ENCODE measurements around the gene ZNF182. TPM values are rescaled to one million over a fixed set of nuclear protein-coding genes. Genes with fewer than 3 reads are reported as not detected.
"Not testable (repeated sequence)": the region's sequence is repeated elsewhere in the genome, so short reads cannot be mapped to it uniquely, and the experiment has no call there.

ZNF182 gene
- total RNA-seq, 1 donor from 2014 or later = 6.0 TPM

GRCh38 chrX:47991263-47992094 lies 12.3 kb downstream of the ZNF182 start:
- Mint-ChIP-seq H3K9me3 (ENCODE audit: unreplicated experiment) (peaks cover 62% of the 10 kb centered on the region), H3K4me1 (ENCODE audit: unreplicated experiment) (no peaks in the 10 kb centered on the region), H3K36me3 (ENCODE audit: unreplicated experiment) (peaks cover 66% of the 10 kb centered on the region), H3K4me3 (ENCODE audit: unreplicated experiment) (no peak overlapping the region), H3K27me3 (ENCODE audit: unreplicated experiment) (no peaks in the 10 kb centered on the region), H3K27ac (ENCODE audit: unreplicated experiment) (no peak overlapping the region)
- no peak for DNase-seq (ENCODE audit: extremely low spot score, unreplicated experiment)
- no peak for TF ChIP-seq CTCF (IDR thresholded peaks at IDR 0.05)

- Mint-ChIP-seq H3K4me1 (ENCODE audit: unreplicated experiment) (no peaks in the 10 kb centered on the region), H3K9me3 (ENCODE audit: unreplicated experiment) (peaks cover 77% of the 10 kb centered on the region), H3K36me3 (ENCODE audit: unreplicated experiment) (peaks cover 68% of the 10 kb centered on the region), H3K27ac (ENCODE audit: unreplicated experiment) (no peak overlapping the region), H3K27me3 (ENCODE audit: unreplicated experiment) (no peaks in the 10 kb centered on the region), H3K4me3 (ENCODE audit: unreplicated experiment) (no peak overlapping the region)
- no peak for TF ChIP-seq CTCF (IDR thresholded peaks at IDR 0.05)
- no peak for DNase-seq (ENCODE audit: extremely low spot score, unreplicated experiment)
Measured at GRCh38 chrX:47976254-47977151, 27.3 kb downstream of the ZNF182 start.

GRCh38 chrX:47973235-47973634 lies 30.6 kb downstream of the ZNF182 start:
- H3K4me3 Mint-ChIP-seq (ENCODE audit: unreplicated experiment) = no peak overlapping the region
- TF ChIP-seq CTCF (IDR thresholded peaks at IDR 0.05) = no peak
- DNase-seq (ENCODE audit: extremely low spot score, unreplicated experiment) = no peak
- H3K27ac Mint-ChIP-seq (ENCODE audit: unreplicated experiment) = no peak overlapping the region
- H3K4me1 Mint-ChIP-seq (ENCODE audit: unreplicated experiment) = no peaks in the 10 kb centered on the region
- H3K36me3 Mint-ChIP-seq (ENCODE audit: unreplicated experiment) = peaks cover 40% of the 10 kb centered on the region
- no peaks in the 10 kb centered on the region for H3K27me3 Mint-ChIP-seq (ENCODE audit: unreplicated experiment)
- H3K9me3 Mint-ChIP-seq (ENCODE audit: unreplicated experiment) = peaks cover 65% of the 10 kb centered on the region

- not testable (repeated sequence) for H3K36me3 Mint-ChIP-seq (ENCODE audit: unreplicated experiment)
Measured at GRCh38 chrX:47965526-47965925, 38.3 kb downstream of the ZNF182 start.

GRCh38 chrX:47961830-47962229 lies 42.0 kb downstream of the ZNF182 start:
- not testable (repeated sequence) for H3K36me3 Mint-ChIP-seq (ENCODE audit: unreplicated experiment); H3K27me3 Mint-ChIP-seq (ENCODE audit: unreplicated experiment); H3K4me1 Mint-ChIP-seq (ENCODE audit: unreplicated experiment); H3K4me3 Mint-ChIP-seq (ENCODE audit: unreplicated experiment); H3K27ac Mint-ChIP-seq (ENCODE audit: unreplicated experiment); DNase-seq (ENCODE audit: extremely low spot score, unreplicated experiment)
- H3K9me3 Mint-ChIP-seq (ENCODE audit: unreplicated experiment) = peaks cover 36% of the 10 kb centered on the region

More at GRCh38 chrX:47965526-47965925, 38.3 kb downstream of the ZNF182 start:
- not testable (repeated sequence) for H3K27me3 Mint-ChIP-seq (ENCODE audit: unreplicated experiment); DNase-seq (ENCODE audit: extremely low spot score, unreplicated experiment); H3K4me3 Mint-ChIP-seq (ENCODE audit: unreplicated experiment); H3K4me1 Mint-ChIP-seq (ENCODE audit: unreplicated experiment); H3K27ac Mint-ChIP-seq (ENCODE audit: unreplicated experiment)
- peaks cover 49% of the 10 kb centered on the region for H3K9me3 Mint-ChIP-seq (ENCODE audit: unreplicated experiment)

- H3K4me1 Mint-ChIP-seq (ENCODE audit: unreplicated experiment) = no peaks in the 10 kb centered on the region
- TF ChIP-seq CTCF (IDR thresholded peaks at IDR 0.05) = no peak
- DNase-seq (ENCODE audit: extremely low spot score, unreplicated experiment) = no peak
- H3K27me3 Mint-ChIP-seq (ENCODE audit: unreplicated experiment) = no peaks in the 10 kb centered on the region
- no peaks in the 10 kb centered on the region for H3K36me3 Mint-ChIP-seq (ENCODE audit: unreplicated experiment)
- H3K4me3 Mint-ChIP-seq (ENCODE audit: unreplicated experiment) = no peak overlapping the region
- H3K9me3 Mint-ChIP-seq (ENCODE audit: unreplicated experiment) = peaks cover 33% of the 10 kb centered on the region
- H3K27ac Mint-ChIP-seq (ENCODE audit: unreplicated experiment) = no peak overlapping the region
Measured at GRCh38 chrX:47960406-47960805, 43.4 kb downstream of the ZNF182 start.
